A673 (cell line): ENCODE data around the gene HPSE2. TPM values are rescaled to one million over a fixed set of nuclear protein-coding genes. Genes with fewer than 3 reads are reported as not detected.

Experiments
- BruUV-seq: library from RNA; stranded (reverse); fragments of 400-500 nt; replicated peaks from 2 replicates; lab custom pipeline; 2021; lab: Mats Ljungman, UMichigan
- CTCF ChIA-PET: fragments of 300-600 bp; sonication (Branson Sonifier 250); formaldehyde crosslinking; loops from one replicate; lab custom pipeline; 2022; ENCODE audit warnings: antibody characterized with exemption; lab: Charles Lee
- POLR2A ChIA-PET: fragments of 300-600 bp; sonication (Branson Sonifier 250); formaldehyde crosslinking; loops from one replicate; lab custom pipeline; 2022; ENCODE audit warnings: antibody characterized with exemption; ENCODE audit not compliant: low non-redundant PET; lab: Charles Lee
- DNase-seq: peaks from one replicate; pipeline ENCODE4 v3.0.0-alpha.2; 2015; ENCODE audit warnings: low spot score
- H3K27ac ChIP-seq: fragments of 200-600 bp; sonication (generic); 2 replicates; pipeline ENCODE4 v1.5.1; 2016; ENCODE audit warnings: mixed run types, low read depth, mild to moderate bottlenecking, mixed read lengths, antibody characterized with exemption, low read length; ENCODE audit not compliant: poor library complexity, severe bottlenecking
- H3K27me3 ChIP-seq: fragments of 200-600 bp; sonication (generic); replicated peaks from 2 replicates; pipeline ENCODE4 v1.6.1; 2017; ENCODE audit warnings: mixed run types, low read depth, mild to moderate bottlenecking, mixed read lengths, antibody characterized with exemption, low read length; ENCODE audit not compliant: insufficient read depth, poor library complexity
- H3K36me3 ChIP-seq: fragments of 200-600 bp; sonication (generic); 2 replicates; pipeline ENCODE4 v1.6.1; 2016; ENCODE audit warnings: mixed run types, mild to moderate bottlenecking, mixed read lengths, antibody characterized with exemption, low read length; ENCODE audit not compliant: insufficient read depth, poor library complexity, severe bottlenecking
- H3K4me1 ChIP-seq: fragments of 200-600 bp; sonication (generic); 2 replicates; pipeline ENCODE4 v1.6.1; 2017; ENCODE audit warnings: mixed run types, mild to moderate bottlenecking, mixed read lengths, antibody characterized with exemption, low read length; ENCODE audit not compliant: insufficient read depth, poor library complexity, severe bottlenecking
- H3K4me3 ChIP-seq: fragments of 200-600 bp; sonication (generic); 2 replicates; pipeline ENCODE4 v1.5.1; 2016; ENCODE audit warnings: low read depth, mixed run types, mild to moderate bottlenecking, mixed read lengths, low read length; ENCODE audit not compliant: poor library complexity, severe bottlenecking
- H3K9me3 ChIP-seq: fragments of 200-600 bp; sonication (generic); 2 replicates; pipeline ENCODE4 v1.6.1; 2016; ENCODE audit warnings: mixed run types, low read depth, mild to moderate bottlenecking, mixed read lengths, antibody characterized with exemption, low read length; ENCODE audit not compliant: poor library complexity, severe bottlenecking
- CTCF ChIP-seq: fragments of 300-800, 200-600 bp; sonication (generic); conservative IDR thresholded peaks from 2 replicates; pipeline ENCODE4 v1.5.1; 2017; ENCODE audit warnings: low read depth, mild to moderate bottlenecking, antibody characterized with exemption, low read length, moderate library complexity, mixed read lengths
- EZH2 ChIP-seq: fragments of 200-600 bp; sonication (generic); IDR thresholded peaks from 2 replicates; pipeline ENCODE4 v1.6.1; 2017; ENCODE audit warnings: borderline replicate concordance, low read depth, mild to moderate bottlenecking, mixed read lengths, antibody characterized with exemption, low read length; ENCODE audit not compliant: poor library complexity, severe bottlenecking
- intact Hi-C: fragments of 100-400 bp; cut with micrococcal nuclease; formaldehyde crosslinking; loops from one replicate; pipeline ENCODE4 v1.10.0; 2022; ENCODE audit not compliant: unreplicated experiment
- total RNA-seq: library from RNA; stranded (reverse); gene quantifications from 2 replicates; pipeline ENCODE4 v1.2.3, GENCODE V29; 2021

The HPSE2 gene
- total RNA-seq, 1 experiment from 2014 or later, result not detected

DNA sequence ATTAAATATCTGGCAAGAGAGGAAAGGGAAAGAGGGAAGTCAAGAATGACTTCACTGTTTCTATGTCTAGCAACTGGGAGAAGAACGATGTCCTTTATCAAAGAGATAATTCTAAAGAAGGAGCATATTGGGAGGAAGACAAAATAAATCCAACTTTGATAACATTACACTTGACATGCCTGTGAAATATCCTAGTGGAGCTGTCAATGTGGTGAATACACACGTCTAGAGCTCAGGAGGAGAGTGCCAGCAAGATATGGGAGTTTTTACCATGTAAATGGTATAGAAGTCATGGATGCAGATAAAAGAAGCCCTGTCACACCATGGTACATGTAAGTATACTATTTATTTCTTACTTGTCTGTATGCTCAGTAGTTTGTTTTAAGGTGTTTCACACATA is 356.7 kb downstream of the HPSE2 start:
- no TSS peak for BruUV-seq
- Histone ChIP-seq H3K27me3 (no peaks in the 10 kb centered on the region), H3K4me3 (no peak overlapping the region), H3K36me3 (no peaks in the 10 kb centered on the region), H3K4me1 (no peaks in the 10 kb centered on the region), H3K9me3 (no peaks in the 10 kb centered on the region), H3K27ac (no peak overlapping the region)
- no peak for DNase-seq
- intact Hi-C loops, result no loop called here
- TF ChIP-seq EZH2 (no peak), CTCF (no peak)
- POLR2A ChIA-PET, result no interaction called here
- CTCF ChIA-PET, result no interaction called here

DNA sequence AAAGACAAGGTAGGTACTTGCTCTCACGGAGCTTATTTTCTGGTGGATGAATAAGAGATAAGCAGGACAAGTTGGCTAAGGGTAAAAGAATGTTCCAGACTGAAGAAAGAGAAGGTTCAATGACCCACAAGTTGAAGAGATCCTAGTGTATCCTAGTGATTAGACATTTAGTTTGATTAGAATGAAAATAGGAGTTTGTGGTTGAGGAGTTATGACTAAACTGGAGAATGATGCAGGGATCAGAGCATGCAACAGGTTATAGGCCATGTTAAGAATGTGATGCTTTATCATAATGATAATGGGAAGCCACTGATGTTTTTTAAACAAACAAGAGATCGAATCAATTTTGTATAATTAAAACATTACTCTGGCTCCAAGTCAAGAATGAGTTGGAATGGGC is 357.2 kb downstream of the HPSE2 start:
- CTCF ChIA-PET, result no interaction called here
- no peaks in the 10 kb centered on the region for H3K27me3 ChIP-seq
- TF ChIP-seq EZH2 (no peak), CTCF (no peak)
- no peaks in the 10 kb centered on the region for H3K4me1 ChIP-seq
- H3K4me3 ChIP-seq, result no peak overlapping the region
- BruUV-seq, result no TSS peak
- POLR2A ChIA-PET, result no interaction called here
- H3K27ac ChIP-seq, result no peak overlapping the region
- intact Hi-C loops, result no loop called here
- no peaks in the 10 kb centered on the region for H3K9me3 ChIP-seq
- no peaks in the 10 kb centered on the region for H3K36me3 ChIP-seq
- no peak for DNase-seq

- ChIA-PET POLR2A (no interaction called here), CTCF (no interaction called here)
- intact Hi-C loops, result loop anchor here (10.0 kb wide), 1 partner anchor 313 kb away; no protein-coding TSS in a partner anchor
- H3K27me3 ChIP-seq, result no peaks in the 10 kb centered on the region
- H3K9me3 ChIP-seq, result no peaks in the 10 kb centered on the region
- no TSS peak for BruUV-seq
- no peaks in the 10 kb centered on the region for H3K4me1 ChIP-seq
- TF ChIP-seq EZH2, result no peak
- H3K4me3 ChIP-seq, result no peak overlapping the region
- H3K27ac ChIP-seq, result no peak overlapping the region
- no peak for DNase-seq
- no peaks in the 10 kb centered on the region for H3K36me3 ChIP-seq
These were observed 373.7 kb downstream of the HPSE2 start for GRCh38 chr10:98861962-98862361.

GRCh38 chr10:98858525-98858924 is 377.1 kb downstream of the HPSE2 start:
- POLR2A ChIA-PET, result no interaction called here
- Histone ChIP-seq H3K9me3 (no peaks in the 10 kb centered on the region), H3K27me3 (no peaks in the 10 kb centered on the region), H3K4me1 (no peaks in the 10 kb centered on the region), H3K4me3 (no peak overlapping the region), H3K36me3 (no peaks in the 10 kb centered on the region), H3K27ac (no peak overlapping the region)
- TF ChIP-seq EZH2, result no peak
- TF ChIP-seq CTCF, result peak; percentile 41; the same call in 1 of the 2 replicates
- CTCF ChIA-PET, result no interaction called here
- peak; percentile 4 for DNase-seq
- BruUV-seq, result no TSS peak
- intact Hi-C loops, result no loop called here
